ENCODE results near the gene ZSWIM6.
A peak's percentile ranks its signal among the peaks of the same experiment; 100 is the strongest.

ZSWIM6 gene

DNA sequence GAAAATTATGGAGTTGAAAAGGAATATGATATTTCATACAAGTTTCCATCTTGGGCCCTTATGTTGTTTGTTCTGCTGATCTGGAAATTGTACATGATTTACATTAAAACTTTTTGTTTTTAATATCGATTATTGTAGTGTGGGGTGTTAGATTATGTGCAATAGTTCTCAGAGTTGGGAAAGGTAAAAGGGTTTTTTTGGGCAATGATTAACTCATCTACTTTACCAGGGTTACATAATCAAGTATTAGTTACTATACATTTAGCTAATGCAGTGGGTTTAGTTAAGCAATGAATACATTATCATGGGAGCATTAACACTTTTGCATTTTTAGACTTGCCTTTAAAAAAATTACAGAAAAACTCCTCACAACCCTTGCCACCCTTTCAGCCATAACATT, 134.0 kb downstream of the ZSWIM6 start:
- in situ Hi-C loops (cut with HindIII; ENCODE audit: low pct_ligation_motif_present, low sequenced_read_pairs) = no loop called here
- Histone ChIP-seq H3K27ac (no peak overlapping the region), H3K4me3 (ENCODE audit: low read depth, low read length) (no peak overlapping the region), H3K27me3 (replicated peaks) (no peaks in the 10 kb centered on the region), H3K36me3 (replicated peaks) (no peaks in the 10 kb centered on the region)
- TF ChIP-seq, protein P1, sequence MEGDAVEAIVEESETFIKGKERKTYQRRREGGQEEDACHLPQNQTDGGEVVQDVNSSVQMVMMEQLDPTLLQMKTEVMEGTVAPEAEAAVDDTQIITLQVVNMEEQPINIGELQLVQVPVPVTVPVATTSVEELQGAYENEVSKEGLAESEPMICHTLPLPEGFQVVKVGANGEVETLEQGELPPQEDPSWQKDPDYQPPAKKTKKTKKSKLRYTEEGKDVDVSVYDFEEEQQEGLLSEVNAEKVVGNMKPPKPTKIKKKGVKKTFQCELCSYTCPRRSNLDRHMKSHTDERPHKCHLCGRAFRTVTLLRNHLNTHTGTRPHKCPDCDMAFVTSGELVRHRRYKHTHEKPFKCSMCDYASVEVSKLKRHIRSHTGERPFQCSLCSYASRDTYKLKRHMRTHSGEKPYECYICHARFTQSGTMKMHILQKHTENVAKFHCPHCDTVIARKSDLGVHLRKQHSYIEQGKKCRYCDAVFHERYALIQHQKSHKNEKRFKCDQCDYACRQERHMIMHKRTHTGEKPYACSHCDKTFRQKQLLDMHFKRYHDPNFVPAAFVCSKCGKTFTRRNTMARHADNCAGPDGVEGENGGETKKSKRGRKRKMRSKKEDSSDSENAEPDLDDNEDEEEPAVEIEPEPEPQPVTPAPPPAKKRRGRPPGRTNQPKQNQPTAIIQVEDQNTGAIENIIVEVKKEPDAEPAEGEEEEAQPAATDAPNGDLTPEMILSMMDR (IDR thresholded peaks at IDR 0.05; ENCODE audit: low read depth, low read length, missing control alignments) = no peak
- no peak for DNase-seq

DNA sequence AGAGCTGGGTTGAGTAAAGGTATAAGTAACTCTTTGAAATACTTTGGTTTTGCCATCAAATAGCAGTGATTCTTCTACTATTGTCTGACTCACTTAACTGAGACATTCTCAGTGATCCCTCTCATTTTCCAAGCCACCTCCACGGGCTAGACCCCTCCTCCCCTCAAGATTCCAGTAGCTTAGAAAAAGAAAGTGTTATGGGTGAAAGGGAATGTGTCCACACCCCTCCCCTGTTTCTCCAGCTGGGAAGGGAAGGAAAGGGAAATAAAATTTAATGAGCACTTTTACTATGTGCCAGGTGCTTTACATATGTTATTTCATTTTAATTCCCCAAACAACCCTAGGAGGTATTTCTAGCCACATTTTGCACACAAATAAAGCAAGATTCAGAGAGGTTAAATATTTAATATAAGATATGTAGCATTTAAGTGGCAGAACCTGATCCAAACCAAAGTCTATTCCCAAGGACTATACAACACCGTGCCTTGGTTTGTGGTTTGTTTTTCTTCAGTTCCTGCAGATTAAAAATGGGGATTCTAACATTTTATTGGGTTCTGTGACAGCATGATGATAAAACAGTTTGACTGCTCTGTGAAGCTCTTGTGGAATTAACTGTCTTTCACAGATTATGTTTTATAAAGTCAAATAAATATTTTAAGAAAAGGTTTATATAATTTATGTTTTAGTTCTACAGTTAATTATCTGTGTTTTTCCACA, 135.9 kb downstream of the ZSWIM6 start:
- Histone ChIP-seq H3K4me3 (ENCODE audit: low read depth, low read length) (no peak overlapping the region), H3K27me3 (replicated peaks) (no peaks in the 10 kb centered on the region), H3K27ac (peak overlapping the region; percentile 39), H3K36me3 (replicated peaks) (no peaks in the 10 kb centered on the region)
- TF ChIP-seq, protein P1 (IDR thresholded peaks at IDR 0.05; ENCODE audit: low read depth, low read length, missing control alignments) = no peak
- DNase-seq = peak; percentile 59
- in situ Hi-C loops (cut with HindIII; ENCODE audit: low pct_ligation_motif_present, low sequenced_read_pairs) = no loop called here

DNA sequence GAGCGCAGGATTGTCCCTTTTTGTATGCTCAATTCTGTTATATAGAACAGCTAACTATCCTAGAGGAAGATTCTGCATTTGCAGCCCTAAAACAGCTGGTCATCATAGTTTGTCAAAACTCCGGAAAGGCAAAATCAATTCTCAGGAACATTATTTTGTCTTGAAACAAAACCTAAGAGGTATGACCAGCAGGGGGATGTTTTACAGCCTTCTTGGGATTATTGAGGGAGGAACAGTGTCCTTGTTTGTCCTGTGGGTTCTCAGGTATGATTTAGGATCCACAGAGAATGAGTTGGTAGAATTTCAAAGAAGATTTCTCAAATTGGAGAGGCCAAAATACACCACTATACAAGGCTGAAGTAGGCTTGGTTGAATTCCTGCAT, 136.4 kb downstream of the ZSWIM6 start:
- in situ Hi-C loops (cut with HindIII; ENCODE audit: low pct_ligation_motif_present, low sequenced_read_pairs) = no loop called here
- H3K36me3 ChIP-seq (replicated peaks) = no peaks in the 10 kb centered on the region
- TF ChIP-seq, protein P1 (IDR thresholded peaks at IDR 0.05; ENCODE audit: low read depth, low read length, missing control alignments) = peak; percentile 34
- DNase-seq = no peak
- H3K27ac ChIP-seq = peak overlapping the region; percentile 39
- H3K4me3 ChIP-seq (ENCODE audit: low read depth, low read length) = no peak overlapping the region
- no peaks in the 10 kb centered on the region for H3K27me3 ChIP-seq (replicated peaks)

DNA sequence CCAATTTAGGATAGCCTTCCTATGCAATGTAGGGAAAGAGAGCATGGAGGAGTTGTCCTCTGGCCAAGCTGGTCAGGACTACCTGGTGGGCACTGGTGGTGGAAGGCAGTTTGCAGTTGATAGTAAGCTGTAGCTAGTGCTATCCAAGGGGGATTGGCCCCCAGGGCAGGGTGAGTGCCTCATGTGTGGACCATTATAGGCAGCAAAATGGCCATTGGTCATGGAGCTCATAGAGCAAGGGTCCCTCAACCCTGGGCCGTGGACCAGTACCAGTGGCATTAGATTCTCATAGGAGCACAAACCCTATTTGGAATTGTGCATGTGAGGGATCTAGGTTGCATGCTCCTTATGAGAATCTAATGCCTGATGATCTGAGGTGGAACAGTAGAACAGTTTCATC, 139.3 kb downstream of the ZSWIM6 start:
- H3K27me3 ChIP-seq (replicated peaks) = no peaks in the 10 kb centered on the region
- no peak overlapping the region for H3K4me3 ChIP-seq (ENCODE audit: low read depth, low read length)
- no peak overlapping the region for H3K27ac ChIP-seq
- DNase-seq = no peak
- in situ Hi-C loops (cut with HindIII; ENCODE audit: low pct_ligation_motif_present, low sequenced_read_pairs) = no loop called here
- no peaks in the 10 kb centered on the region for H3K36me3 ChIP-seq (replicated peaks)
- TF ChIP-seq, protein P1 (IDR thresholded peaks at IDR 0.05; ENCODE audit: low read depth, low read length, missing control alignments) = no peak

DNA sequence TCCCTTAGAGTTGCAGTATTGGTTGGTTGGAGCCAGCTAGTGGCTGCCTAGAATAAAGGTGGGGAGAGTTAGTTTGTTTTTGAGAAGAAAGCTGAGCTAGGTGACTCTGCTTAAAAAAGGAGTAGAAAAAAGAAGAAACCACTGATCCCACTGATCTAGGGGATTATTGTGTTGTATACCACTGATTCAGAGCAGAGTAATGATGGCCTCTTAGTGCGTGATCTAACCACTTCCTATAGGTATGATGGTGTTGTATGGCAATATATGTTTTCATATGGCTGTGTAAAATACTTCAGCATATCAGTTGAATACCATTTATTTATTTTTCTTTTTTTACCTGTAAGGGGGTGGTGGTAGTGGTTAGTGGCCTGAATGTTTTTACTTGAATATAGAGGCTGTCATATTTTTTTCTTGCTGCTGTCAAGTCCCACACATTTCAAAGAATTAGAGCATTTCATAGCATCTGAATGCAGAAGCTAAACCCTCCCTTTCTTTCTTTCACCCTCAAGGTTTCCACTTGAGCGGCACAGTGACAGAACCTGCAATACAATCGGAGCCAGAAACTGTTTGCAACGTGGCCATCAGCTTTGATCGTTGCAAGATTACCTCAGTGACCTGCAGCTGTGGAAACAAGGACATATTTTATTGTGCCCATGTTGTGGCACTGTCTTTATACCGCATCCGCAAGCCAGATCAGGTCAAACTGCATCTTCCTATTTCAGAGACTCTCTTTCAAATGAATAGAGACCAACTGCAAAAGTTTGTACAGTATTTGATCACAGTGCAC, 140.3 kb downstream of the ZSWIM6 start:
- no peak overlapping the region for H3K4me3 ChIP-seq (ENCODE audit: low read depth, low read length)
- no peak for DNase-seq
- no peaks in the 10 kb centered on the region for H3K27me3 ChIP-seq (replicated peaks)
- in situ Hi-C loops (cut with HindIII; ENCODE audit: low pct_ligation_motif_present, low sequenced_read_pairs) = no loop called here
- H3K36me3 ChIP-seq (replicated peaks) = no peaks in the 10 kb centered on the region
- no peak overlapping the region for H3K27ac ChIP-seq
- TF ChIP-seq, protein P1 (IDR thresholded peaks at IDR 0.05; ENCODE audit: low read depth, low read length, missing control alignments) = no peak

Data from brain microvascular endothelial cell (primary cell).